Measurements from ENCODE around the gene ZNF76. TPM values are rescaled to one million over a fixed set of nuclear protein-coding genes. Genes with fewer than 3 reads are reported as not detected.
"Not testable (repeated sequence)": the region's sequence is repeated elsewhere in the genome, so short reads cannot be mapped to it uniquely, and the experiment has no call there.

Gene ZNF76
- polyA plus RNA-seq, 1 donor = 26.9 TPM

GRCh38 chr6:35299674-35300073, 40.1 kb downstream of the ZNF76 start:
- DNase-seq (ENCODE audit: low read depth) = no peak

- DNase-seq (ENCODE audit: low read depth) = no peak
Observed at GRCh38 chr6:35300848-35301247, 41.3 kb downstream of the ZNF76 start.

DNA sequence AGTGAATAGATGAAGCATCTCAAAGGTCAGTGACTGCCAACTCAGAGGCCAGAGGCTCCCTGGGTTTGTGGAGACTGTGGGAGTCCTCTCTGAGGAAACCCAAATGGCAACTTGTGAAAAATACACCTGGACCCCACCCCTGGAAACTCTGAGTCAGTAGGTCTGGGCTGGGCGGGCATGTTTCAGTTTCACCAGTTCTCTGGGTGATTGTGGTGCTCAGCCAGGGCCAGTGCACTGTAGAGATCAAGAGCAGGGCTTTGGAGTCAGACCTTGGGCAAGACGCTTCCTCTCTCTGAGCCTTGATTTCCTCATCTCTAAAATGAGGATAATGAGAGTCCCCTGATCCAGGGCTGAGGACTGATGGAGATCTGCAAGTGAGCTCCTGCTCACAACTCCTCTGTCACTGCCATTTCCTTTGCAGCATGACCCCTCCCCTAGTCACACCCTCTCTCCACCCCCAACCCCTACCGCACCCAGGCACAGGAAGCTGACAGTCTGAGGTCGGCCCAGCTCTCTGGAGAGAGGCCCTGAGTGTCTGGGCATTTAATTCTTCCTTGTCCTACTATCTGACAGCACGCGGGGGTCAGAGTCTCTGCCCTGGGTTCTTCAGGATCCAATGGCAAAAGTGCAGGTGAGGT, 43.2 kb downstream of the ZNF76 start:
- DNase-seq (ENCODE audit: low read depth) = no peak

- DNase-seq (ENCODE audit: low read depth) = no peak
Observed at GRCh38 chr6:35304299-35304698, 44.8 kb downstream of the ZNF76 start.

- no peak for DNase-seq (ENCODE audit: low read depth)
Observed at GRCh38 chr6:35305117-35305516, 45.6 kb downstream of the ZNF76 start.

DNA sequence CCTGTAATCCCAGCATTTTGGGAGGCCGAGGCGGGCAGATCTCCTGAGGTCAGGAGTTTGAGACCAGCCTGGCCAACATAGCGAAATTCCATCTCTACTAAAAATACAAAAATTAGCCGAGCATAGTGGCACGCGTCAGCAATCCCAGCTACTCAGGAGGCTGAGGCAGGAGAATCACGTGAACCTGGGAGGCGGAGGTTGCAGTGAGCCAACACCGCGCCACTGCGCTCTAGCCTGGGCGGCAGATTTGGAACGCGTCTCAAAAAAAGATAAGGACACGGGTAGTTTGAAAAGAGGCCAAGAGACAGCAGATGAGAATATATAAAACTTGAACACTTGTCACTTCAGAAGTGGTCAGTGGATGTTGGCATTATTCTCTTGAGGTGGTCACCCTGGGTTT, 47.6 kb downstream of the ZNF76 start:
- DNase-seq (ENCODE audit: low read depth) = not testable (repeated sequence)

GRCh38 chr6:35308543-35308942, 49.0 kb downstream of the ZNF76 start:
- not testable (repeated sequence) for DNase-seq (ENCODE audit: low read depth)

GRCh38 chr6:35309611-35310264, 50.2 kb downstream of the ZNF76 start:
- DNase-seq (ENCODE audit: low read depth) = no peak

- DNase-seq (ENCODE audit: low read depth) = no peak
Observed at GRCh38 chr6:35310265-35310831, 50.8 kb downstream of the ZNF76 start.

DNA sequence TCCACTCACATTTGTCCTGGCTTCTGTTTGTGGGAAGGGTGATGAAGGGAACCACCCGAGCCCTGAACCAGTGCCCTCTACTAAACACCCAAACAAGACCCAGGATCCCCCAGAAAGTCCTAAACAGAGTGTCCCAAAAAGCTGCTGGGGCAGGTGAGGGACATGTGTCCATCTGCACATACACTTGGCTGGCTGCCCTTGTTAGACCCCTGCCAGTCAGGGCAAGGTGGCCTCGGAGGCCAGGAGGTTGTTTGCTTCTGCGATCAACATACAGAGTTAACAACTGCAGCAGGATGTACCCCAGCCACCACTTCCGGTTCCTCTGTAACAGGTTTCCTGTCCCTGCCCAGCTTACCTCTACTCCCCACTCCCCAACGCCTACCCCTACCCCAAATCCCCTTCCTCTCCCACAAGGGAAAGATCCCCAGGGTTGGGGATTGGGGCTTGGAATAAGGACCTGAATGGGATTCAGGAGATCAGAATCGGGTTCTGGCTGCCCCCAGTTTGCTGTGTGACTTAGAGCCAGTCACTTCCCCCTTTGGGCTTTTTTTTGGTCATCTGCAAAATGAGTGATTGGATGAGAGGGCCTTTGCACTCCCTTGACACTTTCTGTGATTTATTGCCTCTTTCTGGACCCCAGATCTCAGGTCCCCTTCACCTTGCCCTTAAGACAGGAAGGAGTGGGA, 52.0 kb downstream of the ZNF76 start:
- no peak for DNase-seq (ENCODE audit: low read depth)

DNA sequence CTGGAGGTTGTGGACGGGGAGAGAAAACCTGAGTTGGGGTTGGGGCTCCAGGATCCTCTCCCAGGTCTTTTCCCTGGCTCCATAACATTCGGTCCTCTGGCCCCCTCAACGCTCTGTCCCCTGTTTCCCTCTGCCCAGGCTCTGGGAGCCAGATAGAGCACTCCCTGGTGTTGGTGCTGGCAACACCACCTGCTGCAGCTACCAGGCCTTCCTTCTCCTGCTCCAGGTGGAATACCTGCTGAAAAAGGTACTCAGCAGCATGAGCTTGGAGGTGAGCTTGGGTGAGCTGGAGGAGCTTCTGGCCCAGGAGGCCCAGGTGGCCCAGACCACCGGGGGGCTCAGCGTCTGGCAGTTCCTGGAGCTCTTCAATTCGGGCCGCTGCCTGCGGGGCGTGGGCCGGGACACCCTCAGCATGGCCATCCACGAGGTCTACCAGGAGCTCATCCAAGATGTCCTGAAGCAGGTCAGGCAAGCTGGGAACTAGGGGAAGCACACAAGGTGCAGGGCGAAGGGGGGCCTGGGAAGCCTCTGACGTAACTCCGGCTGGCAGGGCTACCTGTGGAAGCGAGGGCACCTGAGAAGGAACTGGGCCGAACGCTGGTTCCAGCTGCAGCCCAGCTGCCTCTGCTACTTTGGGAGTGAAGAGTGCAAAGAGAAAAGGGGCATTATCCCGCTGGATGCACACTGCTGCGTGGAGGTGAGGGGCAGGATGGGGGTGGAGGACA, 52.7 kb downstream of the ZNF76 start:
- no peak for DNase-seq (ENCODE audit: low read depth)

DNA sequence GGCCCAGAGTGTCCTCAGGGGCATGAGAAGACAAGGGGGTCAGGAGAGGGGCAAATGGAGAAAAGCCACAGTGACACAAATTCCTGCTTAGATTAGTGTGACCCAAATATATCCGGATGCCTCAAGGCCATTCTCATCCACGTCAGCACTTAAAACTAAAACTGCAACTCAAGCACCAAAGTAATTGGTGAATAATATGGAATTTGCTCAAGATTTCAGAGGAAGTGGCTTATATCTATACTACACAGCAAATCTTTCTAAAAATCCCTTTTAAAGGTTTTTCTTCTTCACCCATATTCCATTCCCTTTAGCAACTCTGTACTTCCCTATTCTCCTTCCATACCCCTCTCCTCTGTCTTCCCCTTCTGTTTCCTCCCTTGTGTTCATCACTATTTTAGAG, 53.3 kb downstream of the ZNF76 start:
- DNase-seq (ENCODE audit: low read depth) = no peak

- no peak for DNase-seq (ENCODE audit: low read depth)
Observed at GRCh38 chr6:35317483-35318195, 58.1 kb downstream of the ZNF76 start.

GRCh38 chr6:35318196-35319171, 58.9 kb downstream of the ZNF76 start:
- DNase-seq (ENCODE audit: low read depth) = no peak

- no peak for DNase-seq (ENCODE audit: low read depth)
Observed at GRCh38 chr6:35319346-35320030, 60.0 kb downstream of the ZNF76 start.

DNA sequence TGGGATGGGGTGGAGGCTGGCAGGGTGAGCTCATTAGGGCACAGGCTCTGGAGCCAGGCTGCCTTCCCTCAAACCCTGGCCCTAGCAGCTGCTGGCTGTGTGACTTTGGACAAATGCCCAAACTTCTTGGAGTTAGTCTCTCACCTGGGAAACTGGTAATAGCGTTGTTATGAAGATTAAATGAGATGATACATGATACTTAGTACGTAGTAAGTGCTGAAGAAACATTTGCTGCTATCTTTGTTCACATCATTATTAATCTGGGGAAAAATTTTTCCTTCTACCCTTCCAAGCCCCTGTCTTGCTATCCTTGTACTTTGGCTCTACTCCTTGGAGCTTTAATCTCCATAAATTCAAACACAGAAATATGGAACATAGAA, 60.5 kb downstream of the ZNF76 start:
- no peak for DNase-seq (ENCODE audit: low read depth)

DNA sequence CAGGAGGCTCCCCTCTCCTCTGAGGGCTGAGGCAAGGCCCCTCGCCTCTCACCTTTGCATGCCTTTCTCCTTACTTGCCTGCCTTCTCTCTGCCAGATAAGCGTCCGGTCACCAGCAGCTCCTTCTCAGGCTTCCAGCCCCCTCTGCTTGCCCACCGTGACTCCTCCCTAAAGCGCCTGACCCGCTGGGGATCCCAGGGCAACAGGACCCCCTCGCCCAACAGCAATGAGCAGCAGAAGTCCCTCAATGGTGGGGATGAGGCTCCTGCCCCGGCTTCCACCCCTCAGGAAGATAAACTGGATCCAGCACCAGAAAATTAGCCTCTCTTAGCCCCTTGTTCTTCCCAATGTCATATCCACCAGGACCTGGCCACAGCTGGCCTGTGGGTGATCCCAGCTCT, 61.6 kb downstream of the ZNF76 start:
- no peak for DNase-seq (ENCODE audit: low read depth)

DNA sequence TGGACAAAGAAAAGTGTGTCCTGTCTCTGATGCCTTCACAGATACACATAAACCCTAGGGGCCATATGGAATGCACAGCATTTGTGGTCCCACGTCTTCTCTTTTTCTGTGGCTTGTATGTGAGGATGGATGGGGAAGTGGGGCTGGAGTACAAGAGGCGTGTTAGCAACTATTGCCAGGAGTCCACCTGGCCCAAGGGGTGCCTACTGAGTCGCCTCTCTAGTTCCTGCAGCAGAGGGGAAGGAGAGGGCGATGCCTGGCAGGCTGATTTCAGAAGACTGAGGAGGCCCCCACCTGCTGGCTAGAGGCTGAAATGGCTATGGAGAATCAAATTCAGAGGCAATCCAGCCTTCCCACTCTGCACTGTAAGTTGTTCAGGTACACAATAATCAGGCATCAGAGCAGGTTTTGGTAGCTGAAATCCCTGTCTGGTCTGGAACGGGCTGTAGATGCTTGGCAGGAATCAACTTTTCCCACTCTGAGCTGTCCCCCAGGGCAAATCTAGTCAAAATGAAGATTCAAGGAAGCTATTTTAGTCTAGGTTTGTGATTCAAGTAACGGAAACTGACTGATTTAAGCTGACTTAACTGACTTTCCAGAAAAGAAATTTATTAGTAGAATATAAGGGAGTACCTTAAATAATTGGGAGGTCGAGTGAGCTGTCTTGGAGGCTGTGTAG, 68.0 kb downstream of the ZNF76 start:
- DNase-seq (ENCODE audit: low read depth) = no peak

GRCh38 chr6:35328108-35328723, 68.7 kb downstream of the ZNF76 start:
- no peak for DNase-seq (ENCODE audit: low read depth)

Measured in forelimb muscle (tissue), 1 donor.